GM23248 (cell line): ENCODE measurements around the gene RIC1. TPM values are rescaled to one million over a fixed set of nuclear protein-coding genes. Genes with fewer than 3 reads are reported as not detected.
A peak's percentile ranks its signal among the peaks of the same experiment; 100 is the strongest.

ENCODE experiments used
- DNase-seq: peaks from one replicate; pipeline ENCODE4 v3.0.0-alpha.2; 2015
- H2AFZ ChIP-seq: fragments of 200-600 bp; sonication (generic); 2 replicates; pipeline ENCODE4 v1.6.1; 2016; ENCODE audit warnings: antibody characterized with exemption
- H3F3A ChIP-seq: fragments of 200-600 bp; sonication (generic); 2 replicates; pipeline ENCODE4 v1.6.1; 2016; ENCODE audit warnings: mild to moderate bottlenecking, antibody characterized with exemption, mixed run types; ENCODE audit not compliant: insufficient read depth
- H3K27ac ChIP-seq: fragments of 200-600 bp; sonication (generic); 2 replicates; pipeline ENCODE4 v1.5.1; 2016; ENCODE audit warnings: mild to moderate bottlenecking
- H3K27me3 ChIP-seq: fragments of 200-600 bp; sonication (generic); replicated peaks from 2 replicates; pipeline ENCODE4 v1.6.1; 2016; ENCODE audit warnings: mild to moderate bottlenecking; ENCODE audit not compliant: insufficient read depth
- H3K36me3 ChIP-seq: fragments of 200-600 bp; sonication (generic); 2 replicates; pipeline ENCODE4 v1.6.1; 2016; ENCODE audit warnings: low read depth, mild to moderate bottlenecking
- H3K4me1 ChIP-seq: fragments of 200-600 bp; sonication (generic); 2 replicates; pipeline ENCODE4 v1.6.1; 2016; ENCODE audit warnings: mild to moderate bottlenecking; ENCODE audit not compliant: insufficient read depth
- H3K4me2 ChIP-seq: fragments of 200-600 bp; sonication (generic); one replicate; pipeline ENCODE4 v1.6.1; 2016; ENCODE audit warnings: mild to moderate bottlenecking; ENCODE audit not compliant: unreplicated experiment
- H3K4me3 ChIP-seq: fragments of 200-600 bp; sonication (generic); 2 replicates; pipeline ENCODE4 v1.5.1; 2016; ENCODE audit warnings: mild to moderate bottlenecking
- H3K79me2 ChIP-seq: fragments of 200-600 bp; sonication (generic); 2 replicates; pipeline ENCODE4 v1.6.1; 2016; ENCODE audit warnings: mild to moderate bottlenecking; ENCODE audit not compliant: insufficient read depth
- H3K9ac ChIP-seq: fragments of 200-600 bp; sonication (generic); 2 replicates; pipeline ENCODE4 v1.6.1; 2016; ENCODE audit warnings: mild to moderate bottlenecking
- H3K9me2 ChIP-seq: fragments of 200-600 bp; sonication (generic); 2 replicates; pipeline ENCODE4 v1.6.1; 2016; ENCODE audit warnings: mixed run types, mild to moderate bottlenecking, moderate library complexity; ENCODE audit not compliant: insufficient read depth
- H3K9me3 ChIP-seq: fragments of 200-600 bp; sonication (generic); one replicate; pipeline ENCODE4 v1.6.1; 2017; ENCODE audit warnings: low read depth
- H4K20me1 ChIP-seq: fragments of 200-600 bp; sonication (generic); 2 replicates; pipeline ENCODE4 v1.6.0; 2016; ENCODE audit not compliant: insufficient read depth
- EZH2 ChIP-seq: fragments of 200-600 bp; sonication (generic); IDR thresholded peaks from 2 replicates; pipeline ENCODE4 v1.6.1; 2018; ENCODE audit warnings: antibody characterized with exemption, mild to moderate bottlenecking; ENCODE audit not compliant: insufficient read depth, poor library complexity, severe bottlenecking
- EZH2phosphoT487 ChIP-seq: fragments of 200-600 bp; sonication (generic); IDR thresholded peaks from 2 replicates; pipeline ENCODE4 v1.6.1; 2018; ENCODE audit warnings: antibody characterized with exemption, moderate library complexity, mild to moderate bottlenecking, low read depth; ENCODE audit not compliant: insufficient read depth
- WGBS, 2 experiments: methylation state at CpG; one replicate each; pipeline ENCODE4 v1.1.6; 2015 to 2017; ENCODE audit warnings: low lambda C conversion rate in 2 of 2, low coverage in 1 of 2; ENCODE audit errors: missing lambda C conversion rate in 2 of 2; 5-methylcytosine and 5-hydroxymethylcytosine counted together
- in situ Hi-C: fragments of 300-500 bp; cut with MboI; formaldehyde crosslinking; loops from 2 replicates; pipeline ENCODE4 v1.15.0; 2020
- polyA plus RNA-seq: library from polyadenylated mRNA; unstranded; fragments of >200 nt; fragmentation: Nextera tagmentation; extraction: Ambion mirVana; gene quantifications from 2 replicates; pipeline ENCODE4 v1.2.1, GENCODE V29; 2016
- total RNA-seq: library from RNA; depleted of rRNA; stranded (reverse); fragments of >200 nt; shearing (Covaris generic); gene quantifications from 2 replicates; pipeline ENCODE4 v1.2.3, GENCODE V29; 2014

Gene RIC1
- total and polyA plus RNA-seq, 2 experiments from 2014 or later, result 13.0 to 48.7 TPM

DNA sequence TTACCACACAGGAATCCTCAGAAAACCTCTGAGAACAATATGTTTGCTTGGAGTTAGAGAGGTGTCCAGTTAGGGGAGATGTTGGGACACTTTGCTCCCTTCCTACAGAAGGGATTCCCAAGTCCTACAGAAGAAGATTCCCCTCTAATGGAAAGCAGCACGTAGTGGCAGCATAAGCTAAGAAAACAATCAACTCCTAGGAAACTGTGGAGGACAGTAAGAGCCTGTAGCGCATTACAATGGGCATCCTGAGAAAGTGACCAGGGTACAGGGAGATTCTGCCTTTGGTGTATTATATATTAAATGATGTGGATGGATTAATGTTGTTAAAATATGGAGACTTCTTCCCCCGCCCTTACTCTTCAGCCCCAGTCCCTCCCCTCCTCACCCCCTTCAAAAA lies 13.9 kb upstream of the RIC1 start:
- Histone ChIP-seq H3F3A (no peaks in the 10 kb centered on the region), H2AFZ (no peak overlapping the region), H3K9ac (no peak overlapping the region), H3K36me3 (no peaks in the 10 kb centered on the region), H3K9me2 (no peaks in the 10 kb centered on the region), H3K4me2 (no peak overlapping the region), H4K20me1 (no peaks in the 10 kb centered on the region), H3K27ac (no peak overlapping the region), H3K4me1 (peaks cover 12% of the 10 kb centered on the region; the same call in 1 of the 2 replicates), H3K79me2 (peaks cover 10% of the 10 kb centered on the region; the same call in 1 of the 2 replicates), H3K27me3 (no peaks in the 10 kb centered on the region), H3K4me3 (no peak overlapping the region), H3K9me3 (no peaks in the 10 kb centered on the region)
- 96 to 97% methylated on average over 3 of the region's 3 CpGs for WGBS, 2 experiments
- in situ Hi-C loops, result no loop called here
- DNase-seq, result no peak
- TF ChIP-seq EZH2 (no peak), EZH2phosphoT487 (no peak)

DNA sequence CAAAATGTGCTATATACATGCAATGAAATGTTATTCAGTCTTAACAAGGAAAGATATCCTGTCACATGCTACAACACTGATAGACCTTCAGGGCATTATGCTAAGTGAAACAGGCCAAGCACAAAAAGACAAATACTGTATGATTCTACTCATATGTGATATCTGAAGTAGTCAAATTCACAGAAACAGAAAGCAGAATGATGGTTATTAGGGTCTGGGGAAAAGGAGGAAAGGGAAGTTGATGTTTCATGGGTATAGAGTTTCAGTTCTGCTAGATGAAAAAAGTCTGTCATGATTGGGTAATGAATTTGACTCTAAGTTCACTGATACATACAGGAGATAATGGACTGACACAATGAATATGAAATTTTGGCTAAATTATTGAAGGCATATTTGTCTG lies 11.2 kb upstream of the RIC1 start:
- Histone ChIP-seq H3K36me3 (no peaks in the 10 kb centered on the region), H3K9me3 (no peaks in the 10 kb centered on the region), H3K4me3 (no peak overlapping the region), H3K79me2 (peaks cover 20% of the 10 kb centered on the region; the same call in 1 of the 2 replicates), H3K27me3 (no peaks in the 10 kb centered on the region), H3K27ac (no peak overlapping the region), H3K9me2 (no peaks in the 10 kb centered on the region), H3F3A (peaks cover 15% of the 10 kb centered on the region), H4K20me1 (no peaks in the 10 kb centered on the region), H2AFZ (no peak overlapping the region), H3K4me1 (peaks cover 31% of the 10 kb centered on the region), H3K4me2 (no peak overlapping the region), H3K9ac (no peak overlapping the region)
- in situ Hi-C loops, result no loop called here
- DNase-seq, result no peak
- TF ChIP-seq EZH2 (no peak), EZH2phosphoT487 (no peak)

DNA sequence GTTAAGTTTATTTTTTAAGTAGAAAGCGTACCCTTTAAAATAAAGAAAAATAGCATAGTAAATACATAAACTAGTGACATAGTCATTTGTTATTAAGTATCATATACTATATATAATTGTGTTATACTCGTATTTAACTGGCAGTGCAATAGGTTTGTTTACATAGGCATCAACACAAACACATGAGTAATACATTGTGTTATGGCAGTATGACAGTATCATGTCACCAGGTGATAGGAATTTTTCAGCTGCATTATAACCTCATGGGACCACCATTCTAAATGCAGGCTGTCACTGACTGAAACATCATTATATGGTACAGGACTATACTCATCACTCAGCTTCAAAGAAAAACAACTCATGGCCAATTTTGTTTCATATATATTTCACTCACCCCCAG lies 8.4 kb upstream of the RIC1 start:
- H3K4me1 ChIP-seq, result peaks cover 31% of the 10 kb centered on the region
- no peaks in the 10 kb centered on the region for H3K27me3 ChIP-seq
- H3K27ac ChIP-seq, result no peak overlapping the region
- H2AFZ ChIP-seq, result no peak overlapping the region
- in situ Hi-C loops, result no loop called here
- 82 to 91% methylated on average over 2 of the region's 2 CpGs for WGBS, 2 experiments
- no peak overlapping the region for H3K9ac ChIP-seq
- no peaks in the 10 kb centered on the region for H3K36me3 ChIP-seq
- DNase-seq, result no peak
- no peaks in the 10 kb centered on the region for H3K9me2 ChIP-seq
- H3K4me2 ChIP-seq, result no peak overlapping the region
- no peak overlapping the region for H3K4me3 ChIP-seq
- no peaks in the 10 kb centered on the region for H4K20me1 ChIP-seq
- H3K79me2 ChIP-seq, result peaks cover 48% of the 10 kb centered on the region
- no peak for TF ChIP-seq EZH2
- no peak for TF ChIP-seq EZH2phosphoT487
- H3F3A ChIP-seq, result peaks cover 15% of the 10 kb centered on the region
- no peaks in the 10 kb centered on the region for H3K9me3 ChIP-seq

DNA sequence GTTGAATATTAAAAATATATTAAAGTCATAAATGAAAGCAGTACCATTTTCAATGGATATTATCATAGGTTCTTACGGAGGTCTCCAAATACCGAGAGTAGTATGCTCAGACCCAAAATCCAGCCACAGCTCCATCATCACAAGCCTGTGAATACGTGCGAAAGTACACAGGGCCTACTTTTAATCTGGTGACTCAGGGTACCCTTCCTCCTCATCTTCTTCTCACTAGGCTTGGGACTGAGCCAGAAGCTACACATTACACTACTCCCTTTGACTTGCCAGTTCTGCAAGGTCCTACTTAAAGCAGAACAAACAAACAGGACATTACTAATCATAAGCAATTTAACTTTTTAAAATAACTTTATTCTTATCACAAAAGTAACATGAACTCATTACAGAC lies 7.6 kb upstream of the RIC1 start:
- Histone ChIP-seq H3K27ac (peak overlapping the region; percentile 24), H2AFZ (no peak overlapping the region)

DNA sequence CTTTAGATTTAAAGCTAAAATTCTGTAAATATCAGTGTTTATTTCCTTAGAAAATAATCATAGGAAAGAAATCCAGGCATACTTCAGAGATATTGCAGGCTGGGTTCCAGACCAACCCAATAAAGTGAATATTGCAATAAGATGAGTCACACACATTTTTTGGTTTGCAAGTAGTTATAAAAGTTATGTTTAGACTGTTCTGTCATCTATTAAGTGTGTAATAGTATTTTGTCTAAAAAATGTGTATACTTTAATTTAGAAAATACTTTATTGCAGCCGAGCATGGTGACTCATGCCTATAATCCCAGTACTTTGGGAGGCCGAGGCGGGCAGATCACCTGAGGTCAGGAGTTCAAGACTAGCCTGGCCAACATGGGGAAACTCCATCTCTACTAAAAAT lies 6.9 kb upstream of the RIC1 start:
- Histone ChIP-seq H3K9me2 (no peaks in the 10 kb centered on the region), H3K9me3 (no peaks in the 10 kb centered on the region), H3K9ac (no peak overlapping the region), H3K79me2 (peaks cover 58% of the 10 kb centered on the region), H3F3A (peaks cover 20% of the 10 kb centered on the region), H3K27me3 (no peaks in the 10 kb centered on the region), H3K4me2 (peak overlapping the region; percentile 73), H3K27ac (peak overlapping the region; percentile 38), H4K20me1 (no peaks in the 10 kb centered on the region), H3K4me1 (peaks cover 38% of the 10 kb centered on the region), H3K4me3 (no peak overlapping the region), H2AFZ (no peak overlapping the region), H3K36me3 (no peaks in the 10 kb centered on the region)
- WGBS, 2 experiments, result 0 to 1% methylated on average over 3 of the region's 3 CpGs
- in situ Hi-C loops, result no loop called here
- TF ChIP-seq EZH2phosphoT487, result no peak
- no peak for TF ChIP-seq EZH2
- peak; percentile 91 for DNase-seq

More for the DNA sequence above, 7.6 kb upstream of the RIC1 start:
- peak; percentile 73 for DNase-seq
- TF ChIP-seq EZH2phosphoT487, result no peak
- TF ChIP-seq EZH2, result no peak
- peak overlapping the region; percentile 73 for H3K4me2 ChIP-seq
- in situ Hi-C loops, result no loop called here
- peaks cover 15% of the 10 kb centered on the region for H3F3A ChIP-seq
- no peak overlapping the region for H3K9ac ChIP-seq
- H3K9me2 ChIP-seq, result no peaks in the 10 kb centered on the region
- no peaks in the 10 kb centered on the region for H3K36me3 ChIP-seq
- H4K20me1 ChIP-seq, result no peaks in the 10 kb centered on the region
- H3K4me1 ChIP-seq, result peaks cover 31% of the 10 kb centered on the region
- H3K79me2 ChIP-seq, result peaks cover 56% of the 10 kb centered on the region
- H3K9me3 ChIP-seq, result no peaks in the 10 kb centered on the region
- H3K27me3 ChIP-seq, result no peaks in the 10 kb centered on the region
- no peak overlapping the region for H3K4me3 ChIP-seq
- 13 to 16% methylated on average over 4 of the region's 4 CpGs for WGBS, 2 experiments
